ENCODE measurements around the gene ABI3.

ABI3 gene

GRCh38 chr17:49254066-49254465, 43.6 kb downstream of the ABI3 start:
- Histone ChIP-seq H3K27me3 (ENCODE audit: control insufficient read depth, insufficient read depth, low read length) (no peaks in the 10 kb centered on the region), H3K9ac (no peak overlapping the region), H3K4me1 (no peaks in the 10 kb centered on the region), H3K36me3 (ENCODE audit: control insufficient read depth, insufficient read depth, low read length) (no peaks in the 10 kb centered on the region), H3K4me2 (ENCODE audit: low read length) (no peak overlapping the region), H2AFZ (no peak overlapping the region), H3K27ac (no peak overlapping the region), H3K79me2 (no peaks in the 10 kb centered on the region), H3K9me3 (ENCODE audit: control insufficient read depth, low read length) (no peaks in the 10 kb centered on the region), H3K4me3 (ENCODE audit: low read depth, low read length) (no peak overlapping the region)
- no peak for TF ChIP-seq CTCF (IDR thresholded peaks at IDR 0.05)

- Histone ChIP-seq H3K79me2 (no peaks in the 10 kb centered on the region), H3K4me3 (ENCODE audit: low read depth, low read length) (no peak overlapping the region), H3K9ac (no peak overlapping the region), H2AFZ (no peak overlapping the region), H3K27ac (no peak overlapping the region), H3K4me2 (ENCODE audit: low read length) (no peak overlapping the region), H3K4me1 (no peaks in the 10 kb centered on the region), H3K9me3 (ENCODE audit: control insufficient read depth, low read length) (no peaks in the 10 kb centered on the region), H3K27me3 (ENCODE audit: control insufficient read depth, insufficient read depth, low read length) (no peaks in the 10 kb centered on the region), H3K36me3 (ENCODE audit: control insufficient read depth, insufficient read depth, low read length) (no peaks in the 10 kb centered on the region)
- TF ChIP-seq CTCF (IDR thresholded peaks at IDR 0.05), result no peak
Observed at GRCh38 chr17:49255125-49255524, 44.6 kb downstream of the ABI3 start.

- Histone ChIP-seq H3K27ac (no peak overlapping the region), H3K27me3 (ENCODE audit: control insufficient read depth, insufficient read depth, low read length) (no peaks in the 10 kb centered on the region), H3K9ac (no peak overlapping the region), H2AFZ (no peak overlapping the region), H3K79me2 (no peaks in the 10 kb centered on the region), H3K4me1 (no peaks in the 10 kb centered on the region), H3K4me2 (ENCODE audit: low read length) (no peak overlapping the region), H3K9me3 (ENCODE audit: control insufficient read depth, low read length) (no peaks in the 10 kb centered on the region), H3K36me3 (ENCODE audit: control insufficient read depth, insufficient read depth, low read length) (no peaks in the 10 kb centered on the region), H3K4me3 (ENCODE audit: low read depth, low read length) (no peak overlapping the region)
- TF ChIP-seq CTCF (IDR thresholded peaks at IDR 0.05), result no peak
Observed at GRCh38 chr17:49258394-49258793, 47.9 kb downstream of the ABI3 start.

GRCh38 chr17:49259663-49260010, 49.1 kb downstream of the ABI3 start:
- H3K27ac ChIP-seq, result peak overlapping the region; percentile 27
- H3K27me3 ChIP-seq (ENCODE audit: control insufficient read depth, insufficient read depth, low read length), result no peaks in the 10 kb centered on the region
- no peak overlapping the region for H3K9ac ChIP-seq

More at GRCh38 chr17:49259663-49260010, 49.1 kb downstream of the ABI3 start:
- TF ChIP-seq CTCF (IDR thresholded peaks at IDR 0.05), result no peak
- peak overlapping the region; percentile 98 for H2AFZ ChIP-seq
- H3K4me2 ChIP-seq (ENCODE audit: low read length), result peak overlapping the region; percentile 81
- H3K4me1 ChIP-seq, result no peaks in the 10 kb centered on the region
- H3K9me3 ChIP-seq (ENCODE audit: control insufficient read depth, low read length), result no peaks in the 10 kb centered on the region
- H3K79me2 ChIP-seq, result no peaks in the 10 kb centered on the region
- H3K36me3 ChIP-seq (ENCODE audit: control insufficient read depth, insufficient read depth, low read length), result no peaks in the 10 kb centered on the region
- peak overlapping the region; percentile 56 for H3K4me3 ChIP-seq (ENCODE audit: low read depth, low read length)

All from parathyroid adenoma (tissue), 2 donors.